HG02870 (cell line): ENCODE results near the gene HS3ST3A1.

Source experiments
- ATAC-seq: cut with Tn5 transposase; IDR thresholded peaks from one replicate; pipeline ENCODE4 v1.9.1; 2021; ENCODE audit warnings: mild to moderate bottlenecking, moderate library complexity; ENCODE audit not compliant: unreplicated experiment

HS3ST3A1 gene

GRCh38 chr17:13541032-13541480, 60.7 kb downstream of the HS3ST3A1 start:
- ATAC-seq, result no peak

GRCh38 chr17:13540546-13540945, 61.2 kb downstream of the HS3ST3A1 start:
- no peak for ATAC-seq

GRCh38 chr17:13539421-13539820, 62.3 kb downstream of the HS3ST3A1 start:
- no peak for ATAC-seq

GRCh38 chr17:13538841-13539411, 62.8 kb downstream of the HS3ST3A1 start:
- no peak for ATAC-seq

GRCh38 chr17:13537871-13538643, 63.7 kb downstream of the HS3ST3A1 start:
- ATAC-seq, result no peak

- no peak for ATAC-seq
These were observed 64.5 kb downstream of the HS3ST3A1 start for GRCh38 chr17:13537167-13537731.

- ATAC-seq, result no peak
These were observed 66.8 kb downstream of the HS3ST3A1 start for GRCh38 chr17:13534946-13535345.

GRCh38 chr17:13531721-13532120, 70.0 kb downstream of the HS3ST3A1 start:
- ATAC-seq, result no peak

- ATAC-seq, result no peak
These were observed 75.9 kb downstream of the HS3ST3A1 start for GRCh38 chr17:13525876-13526275.

- no peak for ATAC-seq
These were observed 78.6 kb downstream of the HS3ST3A1 start for GRCh38 chr17:13523164-13523563.

GRCh38 chr17:13522749-13523148, 79.0 kb downstream of the HS3ST3A1 start:
- ATAC-seq, result no peak

- ATAC-seq, result no peak
These were observed 79.9 kb downstream of the HS3ST3A1 start for GRCh38 chr17:13521784-13522183.

GRCh38 chr17:13520899-13521572, 80.7 kb downstream of the HS3ST3A1 start:
- no peak for ATAC-seq

- no peak for ATAC-seq
These were observed 83.3 kb downstream of the HS3ST3A1 start for GRCh38 chr17:13518261-13519000.

GRCh38 chr17:13513039-13513405, 88.7 kb downstream of the HS3ST3A1 start:
- no peak for ATAC-seq

GRCh38 chr17:13510062-13510461, 91.7 kb downstream of the HS3ST3A1 start:
- no peak for ATAC-seq

GRCh38 chr17:13509527-13509926, 92.2 kb downstream of the HS3ST3A1 start:
- ATAC-seq, result no peak

GRCh38 chr17:13508896-13509295, 92.8 kb downstream of the HS3ST3A1 start:
- no peak for ATAC-seq

- no peak for ATAC-seq
These were observed 98.2 kb downstream of the HS3ST3A1 start for GRCh38 chr17:13503526-13503925.

GRCh38 chr17:13502263-13502662, 99.5 kb downstream of the HS3ST3A1 start:
- no peak for ATAC-seq

- ATAC-seq, result no peak
These were observed 100.8 kb downstream of the HS3ST3A1 start for GRCh38 chr17:13500947-13501346.
